Nasal cavity respiratory epithelium epithelial cell of viscerocranial mucosa (primary cell): ENCODE data around the gene SERPINB7. TPM values are rescaled to one million over a fixed set of nuclear protein-coding genes. Genes with fewer than 3 reads are reported as not detected.

ENCODE experiments used
- total RNA-seq: library from RNA; depleted of rRNA; stranded (reverse); fragments of >200 nt; gene quantifications from 2 replicates; pipeline ENCODE4 v1.2.3, GENCODE V29; 2014

SERPINB7 gene, protein sequence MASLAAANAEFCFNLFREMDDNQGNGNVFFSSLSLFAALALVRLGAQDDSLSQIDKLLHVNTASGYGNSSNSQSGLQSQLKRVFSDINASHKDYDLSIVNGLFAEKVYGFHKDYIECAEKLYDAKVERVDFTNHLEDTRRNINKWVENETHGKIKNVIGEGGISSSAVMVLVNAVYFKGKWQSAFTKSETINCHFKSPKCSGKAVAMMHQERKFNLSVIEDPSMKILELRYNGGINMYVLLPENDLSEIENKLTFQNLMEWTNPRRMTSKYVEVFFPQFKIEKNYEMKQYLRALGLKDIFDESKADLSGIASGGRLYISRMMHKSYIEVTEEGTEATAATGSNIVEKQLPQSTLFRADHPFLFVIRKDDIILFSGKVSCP
- 32.6 and 116 TPM in 2 replicates for total RNA-seq

GRCh38 chr18:63775166-63775730 lies at the start of gene SERPINB7:
Gene SERPINB7, plus strand, starts transcription at chr18:63775418. Its CDS starts 6,955 bp downstream, at chr18:63782373.

Other genes with a start within 250 kb of the SERPINB7 start
- gene SERPINB12, start 233.0 kb upstream of the SERPINB7 start, total RNA-seq, result 0.28 and 0.34 TPM in 2 replicates
- gene SERPINB13, start 188.1 kb upstream of the SERPINB7 start, total RNA-seq, result 16.7 and 114 TPM in 2 replicates
- 1.7 and 63.5 TPM in 2 replicates for gene SERPINB4, start 131.2 kb upstream of the SERPINB7 start, total RNA-seq
- 32.5 and 258 TPM in 2 replicates for gene SERPINB3, start 113.5 kb upstream of the SERPINB7 start, total RNA-seq
- gene SERPINB11, start 72.5 kb upstream of the SERPINB7 start, total RNA-seq, result under 0.01 and 0.93 TPM in 2 replicates
- 44.4 and 182 TPM in 2 replicates for gene SERPINB2, start 112.3 kb downstream of the SERPINB7 start, total RNA-seq
- gene SERPINB10, start 132.5 kb downstream of the SERPINB7 start, total RNA-seq, result under 0.01 and 0.43 TPM in 2 replicates
- under 0.01 TPM in 1 of 2 replicates, not detected in the other for gene HMSD, start 173.9 kb downstream of the SERPINB7 start, total RNA-seq
- 29.2 and 41.0 TPM in 2 replicates for gene SERPINB8, start 194.7 kb downstream of the SERPINB7 start, total RNA-seq